Measurements from ENCODE around the gene FKBP4. TPM values are rescaled to one million over a fixed set of nuclear protein-coding genes. Genes with fewer than 3 reads are reported as not detected.

The FKBP4 gene
- total and polyA plus RNA-seq, 2 of the 8 experiments (the other 6 are each of a cell fraction or from before 2014, with no cell fraction given) = 72.6 to 243 TPM

GRCh38 chr12:2845280-2845679, 50.5 kb downstream of the FKBP4 start:
- POLR2A ChIA-PET (ENCODE audit: partially characterized antibody) = interaction anchor here (0.6 to 3.5 kb wide), 11 partner anchors 10 to 1124 kb away, joined by 3 to 31 read pairs (median 3); partner anchors contain the start of genes FOXM1, ITFG2, NRIP2 and RHNO1

More at GRCh38 chr12:2845280-2845679, 50.5 kb downstream of the FKBP4 start:
- Histone ChIP-seq H2BK120ac (replicated peaks; ENCODE audit: low read depth, low read length) (no peak overlapping the region), H3K14ac (ENCODE audit: insufficient read length) (no peak overlapping the region), H3K4ac (replicated peaks; ENCODE audit: insufficient read length, low read depth, low read length) (no peak overlapping the region), H2BK5ac (ENCODE audit: low read depth, low read length) (no peak overlapping the region), H3K23me2 (ENCODE audit: low read depth, low read length) (no peaks in the 10 kb centered on the region), H4K20me1 (replicated peaks in 1 of 2; ENCODE audit: control insufficient read depth in 1 of 2, insufficient read depth in 2 of 2, low read length in 2 of 2) (peaks cover 0 to 3% of the 10 kb centered on the region in 2 experiments), H3K27me3 (replicated peaks in 1 of 4; ENCODE audit: control insufficient read depth in 3 of 4, extremely low read depth in 1 of 4, insufficient read depth in 3 of 4, low read length in 3 of 4) (no peaks in the 10 kb centered on the region), H4K8ac (ENCODE audit: extremely low read depth, insufficient read depth, low read length) (no peak overlapping the region), H3K23ac (ENCODE audit: insufficient read length) (no peak overlapping the region), H3K4me1 (replicated peaks in 1 of 4; ENCODE audit: control insufficient read depth in 3 of 4, insufficient read depth in 4 of 4, low read length in 3 of 4) (peaks cover 0 to 4% (median 3%) of the 10 kb centered on the region in 4 experiments; a peak in 6 of 7 replicates), H3K18ac (ENCODE audit: extremely low read depth, low read length) (no peak overlapping the region), H2BK20ac (ENCODE audit: low read length) (no peak overlapping the region), H3K56ac (replicated peaks; ENCODE audit: insufficient read length, low read depth, low read length) (no peak overlapping the region), H3K36me3 (ENCODE audit: control insufficient read depth in 2 of 4, insufficient read depth in 4 of 4, low read length in 3 of 4) (no peaks in the 10 kb centered on the region), H3K79me1 (ENCODE audit: low read depth, low read length) (no peaks in the 10 kb centered on the region), H4K91ac (replicated peaks; ENCODE audit: insufficient read length, low read length) (peak overlapping the region; percentile 56), H3K79me2 (ENCODE audit: control insufficient read depth in 1 of 2, insufficient read depth in 2 of 2, low read length in 2 of 2) (no peaks in the 10 kb centered on the region), H3K9ac (replicated peaks in 1 of 4; ENCODE audit: extremely low read depth in 1 of 4, low read depth in 3 of 4, low read length in 3 of 4) (no peak overlapping the region), H3K27ac (ENCODE audit: low read depth, low read length) (no peak overlapping the region), H2AFZ (ENCODE audit: low read length) (no peak overlapping the region), H2BK15ac (ENCODE audit: low read length) (no peak overlapping the region; the same call in 1 of the 2 replicates), H2BK12ac (ENCODE audit: low read depth, low read length) (no peak overlapping the region), H2AK5ac (ENCODE audit: low read depth, low read length) (no peak overlapping the region), H3K9me3 (ENCODE audit: insufficient read depth in 2 of 2, low read depth in 1 of 2, low read length in 1 of 2) (no peaks in the 10 kb centered on the region), H4K5ac (ENCODE audit: insufficient read length, low read depth, low read length) (no peak overlapping the region), H3K4me2 (ENCODE audit: insufficient read depth in 1 of 2, low read depth in 2 of 2, low read length in 2 of 2) (no peak overlapping the region), H3K4me3 (ENCODE audit: extremely low read depth in 1 of 4, insufficient read depth in 2 of 4, low read depth in 3 of 4, low read length in 4 of 4) (no peak overlapping the region)
- no peak for FAIRE-seq
- CTCF ChIA-PET (ENCODE audit: partially characterized antibody) = interaction anchor here (0.5 to 7.4 kb wide), 35 partner anchors 11 to 1261 kb away, joined by 3 to 84 read pairs (median 5); partner anchors contain the start of genes FOXM1, NRIP2, RHNO1 and TEX52
- 66% methylated on average over 6 of the region's 6 CpGs; no CpG with 5 or more reads in 1 of the 2 experiments for WGBS, 2 experiments (ENCODE audit: extremely low coverage in 1 of 2, insufficient coverage in 1 of 2, insufficient read length in 1 of 2, insufficient replicate concordance in 2 of 2, low coverage in 1 of 2, low lambda C conversion rate in 2 of 2, missing lambda C conversion rate in 1 of 2)
- no peak for DNase-seq (ENCODE audit: low read depth in 1 of 2, low spot score in 2 of 2)
- no peak for TF ChIP-seq RAD21 (IDR thresholded peaks at IDR 0.05 in 1 of 2, conservative IDR thresholded peaks at IDR 0.05 in 1 of 2; ENCODE audit: low read depth in 2 of 2, low read length in 2 of 2)
